SKM-1 (cell line): Measurements from ENCODE around the gene CDC42BPB.
"Not testable (repeated sequence)": the region's sequence is repeated elsewhere in the genome, so short reads cannot be mapped to it uniquely, and the experiment has no call there.

ENCODE experiments used
- DNase-seq: peaks from one replicate; lab custom pipeline; 2025; ENCODE audit not compliant: unreplicated experiment; lab: John Stamatoyannopoulos, UW

CDC42BPB gene

GRCh38 chr14:102905116-102906108 lies 151.9 kb downstream of the CDC42BPB start:
- no peak for DNase-seq

- DNase-seq, result no peak
These were observed 153.3 kb downstream of the CDC42BPB start for GRCh38 chr14:102903889-102904512.

- no peak for DNase-seq
These were observed 154.0 kb downstream of the CDC42BPB start for GRCh38 chr14:102903248-102903888.

- DNase-seq, result no peak
These were observed 154.7 kb downstream of the CDC42BPB start for GRCh38 chr14:102902523-102903247.

- no peak for DNase-seq
These were observed 155.3 kb downstream of the CDC42BPB start for GRCh38 chr14:102902086-102902485.

GRCh38 chr14:102901633-102902032 lies 155.7 kb downstream of the CDC42BPB start:
- DNase-seq, result peak; percentile 5

- DNase-seq, result no peak
These were observed 156.4 kb downstream of the CDC42BPB start for GRCh38 chr14:102900631-102901571.

GRCh38 chr14:102899516-102899900 lies 157.8 kb downstream of the CDC42BPB start:
- no peak for DNase-seq

GRCh38 chr14:102898776-102899515 lies 158.4 kb downstream of the CDC42BPB start:
- no peak for DNase-seq

GRCh38 chr14:102898298-102898697 lies 159.1 kb downstream of the CDC42BPB start:
- DNase-seq, result no peak

- DNase-seq, result no peak
These were observed 159.9 kb downstream of the CDC42BPB start for GRCh38 chr14:102897299-102898027.

- not testable (repeated sequence) for DNase-seq
These were observed 160.6 kb downstream of the CDC42BPB start for GRCh38 chr14:102896735-102897134.

GRCh38 chr14:102893452-102893851 lies 163.9 kb downstream of the CDC42BPB start:
- no peak for DNase-seq

- no peak for DNase-seq
These were observed 164.7 kb downstream of the CDC42BPB start for GRCh38 chr14:102892651-102893050.

GRCh38 chr14:102891556-102891955 lies 165.8 kb downstream of the CDC42BPB start:
- no peak for DNase-seq

GRCh38 chr14:102891111-102891510 lies 166.2 kb downstream of the CDC42BPB start:
- no peak for DNase-seq

GRCh38 chr14:102889615-102890014 lies 167.7 kb downstream of the CDC42BPB start:
- DNase-seq, result no peak

- no peak for DNase-seq
These were observed 168.6 kb downstream of the CDC42BPB start for GRCh38 chr14:102888748-102889147.
